ENCODE measurements around the gene P4HB.

P4HB gene

DNA sequence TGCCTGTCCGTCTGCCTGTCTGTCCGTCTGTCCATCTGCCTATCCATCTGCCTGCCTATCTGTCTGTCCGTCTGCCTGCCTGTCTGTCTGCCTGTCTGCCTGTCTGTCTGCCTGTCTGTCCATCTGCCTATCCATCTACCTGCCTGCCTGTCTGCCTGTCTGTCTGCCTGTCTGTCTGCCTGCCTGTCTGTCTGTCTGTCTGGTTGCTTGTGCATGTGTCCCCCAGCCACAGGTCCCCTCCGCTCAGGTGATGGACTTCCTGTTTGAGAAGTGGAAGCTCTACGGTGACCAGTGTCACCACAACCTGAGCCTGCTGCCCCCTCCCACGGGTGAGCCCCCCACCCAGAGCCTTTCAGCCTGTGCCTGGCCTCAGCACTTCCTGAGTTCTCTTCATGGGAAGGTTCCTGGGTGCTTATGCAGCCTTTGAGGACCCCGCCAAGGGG is 50.8 kb downstream of the P4HB start:
- Mint-ChIP-seq H3K4me3 (no peak overlapping the region), H3K27me3 (peaks cover 7% of the 10 kb centered on the region), H3K36me3 (no peaks in the 10 kb centered on the region), H3K4me1 (ENCODE audit: low read depth) (no peaks in the 10 kb centered on the region), H3K9me3 (ENCODE audit: low read depth) (no peaks in the 10 kb centered on the region), H3K27ac (no peak overlapping the region)

DNA sequence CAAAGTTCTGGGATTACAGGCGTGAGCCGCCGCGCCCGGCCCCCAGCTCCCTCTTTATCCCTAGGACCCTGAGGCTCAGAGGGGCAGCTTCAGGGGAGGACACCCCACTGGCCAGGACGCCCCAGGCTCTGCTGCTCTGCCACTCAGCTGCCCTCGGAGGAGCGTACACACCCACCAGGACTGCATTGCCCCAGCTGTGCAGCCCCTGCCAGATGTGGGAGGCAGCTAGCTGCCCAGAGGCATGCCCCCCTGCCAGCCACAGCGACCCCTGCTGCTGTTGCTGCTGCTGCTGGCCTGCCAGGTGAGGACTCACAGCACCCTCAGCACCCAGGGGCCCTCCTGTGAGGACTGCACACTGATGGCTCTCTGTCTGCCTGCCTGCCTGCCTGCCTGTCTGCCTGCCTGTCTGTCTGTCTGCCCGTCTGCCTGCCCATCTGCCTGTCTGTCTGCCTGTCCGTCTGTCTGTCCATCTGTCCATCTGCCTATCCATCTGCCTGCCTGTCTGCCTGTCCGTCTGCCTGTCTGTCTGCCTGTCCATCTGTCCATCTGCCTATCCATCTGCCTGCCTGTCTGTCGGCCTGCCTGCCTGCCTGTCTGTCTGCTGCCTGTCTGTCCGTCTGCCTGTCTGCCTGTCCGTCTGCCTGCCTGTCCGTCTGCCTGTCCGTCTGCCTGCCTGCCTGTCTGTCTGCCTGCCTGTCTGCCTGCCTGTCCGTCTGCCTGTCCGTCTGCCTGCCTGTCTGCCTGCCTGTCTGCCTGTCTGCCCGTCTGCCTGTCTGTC is 51.4 kb downstream of the P4HB start:
- peaks cover 7% of the 10 kb centered on the region for H3K27me3 Mint-ChIP-seq
- no peaks in the 10 kb centered on the region for H3K36me3 Mint-ChIP-seq
- H3K4me1 Mint-ChIP-seq (ENCODE audit: low read depth): no peaks in the 10 kb centered on the region
- H3K4me3 Mint-ChIP-seq: no peak overlapping the region
- no peaks in the 10 kb centered on the region for H3K9me3 Mint-ChIP-seq (ENCODE audit: low read depth)
- no peak overlapping the region for H3K27ac Mint-ChIP-seq

- H3K27me3 Mint-ChIP-seq: peaks cover 10% of the 10 kb centered on the region
- H3K4me3 Mint-ChIP-seq: no peak overlapping the region
- H3K36me3 Mint-ChIP-seq: no peaks in the 10 kb centered on the region
- H3K27ac Mint-ChIP-seq: no peak overlapping the region
- no peaks in the 10 kb centered on the region for H3K9me3 Mint-ChIP-seq (ENCODE audit: low read depth)
- H3K4me1 Mint-ChIP-seq (ENCODE audit: low read depth): peaks cover 4% of the 10 kb centered on the region
Observed at GRCh38 chr17:81807839-81808238, 52.5 kb downstream of the P4HB start.

DNA sequence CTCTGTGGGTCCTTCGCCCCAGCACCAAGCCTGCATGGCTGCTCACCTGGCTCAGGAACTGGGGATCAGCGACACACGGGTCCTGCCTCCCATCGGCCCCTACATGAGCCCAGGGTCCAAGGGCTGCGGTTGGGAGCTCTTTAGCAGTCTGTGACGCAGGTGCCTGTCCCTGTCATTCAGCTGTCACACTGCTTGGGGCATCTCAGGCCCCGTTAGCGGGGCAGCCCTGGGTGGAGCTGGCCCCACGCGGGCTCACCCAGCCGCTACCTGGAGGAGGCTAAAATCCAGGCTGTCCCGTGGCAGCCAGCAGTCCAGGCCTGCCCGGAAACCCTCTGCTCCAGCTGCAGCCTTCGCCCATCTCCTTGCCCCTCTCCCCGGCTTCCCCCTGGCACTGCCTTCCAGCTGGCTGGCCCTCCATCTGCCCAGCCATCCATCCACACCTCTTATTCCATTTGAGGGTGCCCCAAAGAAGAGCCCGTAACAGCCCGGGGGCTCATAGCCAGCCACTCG is 53.1 kb downstream of the P4HB start:
- no peak overlapping the region for H3K27ac Mint-ChIP-seq
- H3K36me3 Mint-ChIP-seq: no peaks in the 10 kb centered on the region
- no peaks in the 10 kb centered on the region for H3K9me3 Mint-ChIP-seq (ENCODE audit: low read depth)
- H3K4me1 Mint-ChIP-seq (ENCODE audit: low read depth): peaks cover 9% of the 10 kb centered on the region
- H3K4me3 Mint-ChIP-seq: no peak overlapping the region
- H3K27me3 Mint-ChIP-seq: peaks cover 15% of the 10 kb centered on the region

DNA sequence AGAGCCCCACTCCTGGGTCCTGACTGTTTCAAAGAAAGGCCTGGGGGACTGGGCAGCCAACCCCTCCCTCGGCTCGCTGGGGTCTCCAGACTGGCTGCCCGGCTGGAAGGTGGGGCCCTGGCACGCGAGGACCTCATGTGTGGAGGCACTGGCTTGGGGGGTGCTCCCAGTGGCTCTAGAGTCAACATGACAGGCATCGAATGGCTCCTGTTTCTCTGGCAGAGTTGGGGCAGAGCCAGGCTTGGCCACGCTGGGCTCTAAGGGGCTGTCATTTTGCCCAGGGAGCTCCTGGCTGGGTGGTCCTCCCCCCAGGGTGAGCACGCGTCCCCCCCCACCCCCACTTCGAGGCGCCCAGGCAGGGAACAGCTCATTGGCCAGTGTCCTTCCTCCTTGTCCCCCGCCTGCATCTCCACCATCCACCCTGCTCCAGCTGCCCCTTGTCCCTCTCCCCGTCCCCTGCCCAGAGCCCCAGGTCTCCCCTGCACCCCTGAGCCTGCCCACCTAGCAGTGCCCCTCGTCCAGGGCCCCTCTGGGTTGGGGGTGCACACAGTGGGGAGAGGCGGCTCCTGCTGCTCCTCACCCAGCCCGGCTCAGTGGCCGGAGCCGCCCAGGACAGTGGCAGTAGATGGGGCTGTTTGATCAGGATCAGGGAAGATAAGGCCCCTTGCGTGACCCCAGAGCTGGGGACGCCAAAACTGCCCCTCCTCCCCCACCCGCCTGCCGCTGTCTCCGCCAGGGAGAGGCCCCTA is 53.7 kb downstream of the P4HB start:
- H3K36me3 Mint-ChIP-seq: no peaks in the 10 kb centered on the region
- H3K4me3 Mint-ChIP-seq: no peak overlapping the region
- H3K27ac Mint-ChIP-seq: no peak overlapping the region
- peaks cover 19% of the 10 kb centered on the region for H3K27me3 Mint-ChIP-seq
- peaks cover 9% of the 10 kb centered on the region for H3K4me1 Mint-ChIP-seq (ENCODE audit: low read depth)
- H3K9me3 Mint-ChIP-seq (ENCODE audit: low read depth): no peaks in the 10 kb centered on the region

DNA sequence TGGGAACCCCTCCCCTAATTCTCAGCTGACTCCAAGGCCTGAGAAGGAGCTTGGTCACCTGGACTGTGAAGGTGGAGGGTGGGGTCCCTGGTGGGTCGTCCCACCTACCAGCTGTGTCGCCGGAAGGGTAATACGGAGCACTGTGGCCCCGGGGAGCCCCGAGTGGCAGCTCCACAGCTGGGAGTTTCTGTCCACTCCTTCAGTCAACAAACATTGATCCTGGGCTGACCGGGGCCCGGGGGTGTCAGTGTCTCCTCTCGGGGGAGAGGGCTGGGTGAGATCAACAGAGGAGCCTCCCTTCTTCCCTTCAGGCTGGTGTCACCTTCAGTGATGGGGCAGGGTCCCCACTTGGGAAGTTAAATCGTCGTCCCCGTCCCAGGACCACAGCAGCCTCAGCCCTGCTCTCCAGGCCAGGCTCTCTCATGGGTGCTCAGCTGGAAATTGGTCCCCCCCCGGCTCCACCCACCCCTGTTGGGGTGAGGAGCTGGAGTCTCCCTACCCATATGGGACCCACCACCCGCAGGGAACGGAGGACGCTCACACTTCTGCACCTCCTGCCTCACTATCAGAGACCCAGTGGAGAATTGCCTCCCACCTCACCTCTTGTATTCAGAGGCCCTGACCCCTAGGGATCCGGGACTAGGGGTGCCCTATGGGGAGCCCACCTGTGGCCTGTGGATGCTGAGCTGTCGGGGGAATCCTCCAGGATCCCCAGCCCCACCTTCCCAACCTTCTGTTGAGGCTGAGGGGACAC is 54.5 kb downstream of the P4HB start:
- no peaks in the 10 kb centered on the region for H3K36me3 Mint-ChIP-seq
- H3K4me1 Mint-ChIP-seq (ENCODE audit: low read depth): peaks cover 9% of the 10 kb centered on the region
- H3K9me3 Mint-ChIP-seq (ENCODE audit: low read depth): no peaks in the 10 kb centered on the region
- no peak overlapping the region for H3K4me3 Mint-ChIP-seq
- H3K27ac Mint-ChIP-seq: no peak overlapping the region
- peaks cover 21% of the 10 kb centered on the region for H3K27me3 Mint-ChIP-seq

DNA sequence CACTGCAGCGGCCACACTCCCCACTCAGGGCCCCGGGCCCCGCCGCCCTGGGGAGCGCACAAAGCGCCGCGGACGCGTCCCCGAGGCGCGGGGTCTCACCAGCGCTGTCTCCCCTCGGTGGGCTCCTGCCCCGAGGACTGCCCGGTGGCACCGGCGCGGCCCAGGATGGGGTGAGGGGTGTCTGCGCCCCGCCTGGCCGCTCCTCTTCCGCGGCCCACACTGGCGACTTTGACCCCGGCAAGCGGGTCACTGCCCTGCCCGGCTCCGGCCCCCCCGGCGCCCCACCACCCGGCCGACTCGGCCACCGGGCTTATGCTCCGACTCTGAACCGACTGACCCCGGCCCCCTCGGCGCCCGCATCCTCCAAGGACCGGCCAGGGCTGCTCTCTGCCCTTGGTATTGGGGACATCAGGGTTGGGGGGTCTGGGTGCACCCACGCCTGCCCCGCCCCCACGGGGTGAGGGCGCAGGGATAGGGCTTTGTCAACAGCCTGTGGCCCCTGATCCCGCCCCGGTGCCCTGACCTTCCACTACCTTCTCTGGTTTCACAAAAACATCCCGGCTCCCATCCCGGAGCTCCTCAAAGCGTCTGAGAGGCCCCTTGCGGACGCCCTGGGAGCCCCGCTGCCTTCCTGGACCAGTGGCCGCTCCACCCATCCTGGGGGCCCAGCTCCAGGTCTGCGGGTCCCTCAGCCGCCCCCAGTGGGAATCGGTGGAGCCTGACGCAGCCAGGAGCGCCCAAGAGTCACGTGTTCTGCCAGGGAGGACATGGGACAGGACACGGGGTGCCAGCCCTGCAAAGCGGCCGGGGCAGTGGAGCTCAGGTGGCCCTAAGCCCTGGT is 55.6 kb downstream of the P4HB start:
- H3K27me3 Mint-ChIP-seq: peaks cover 18% of the 10 kb centered on the region

DNA sequence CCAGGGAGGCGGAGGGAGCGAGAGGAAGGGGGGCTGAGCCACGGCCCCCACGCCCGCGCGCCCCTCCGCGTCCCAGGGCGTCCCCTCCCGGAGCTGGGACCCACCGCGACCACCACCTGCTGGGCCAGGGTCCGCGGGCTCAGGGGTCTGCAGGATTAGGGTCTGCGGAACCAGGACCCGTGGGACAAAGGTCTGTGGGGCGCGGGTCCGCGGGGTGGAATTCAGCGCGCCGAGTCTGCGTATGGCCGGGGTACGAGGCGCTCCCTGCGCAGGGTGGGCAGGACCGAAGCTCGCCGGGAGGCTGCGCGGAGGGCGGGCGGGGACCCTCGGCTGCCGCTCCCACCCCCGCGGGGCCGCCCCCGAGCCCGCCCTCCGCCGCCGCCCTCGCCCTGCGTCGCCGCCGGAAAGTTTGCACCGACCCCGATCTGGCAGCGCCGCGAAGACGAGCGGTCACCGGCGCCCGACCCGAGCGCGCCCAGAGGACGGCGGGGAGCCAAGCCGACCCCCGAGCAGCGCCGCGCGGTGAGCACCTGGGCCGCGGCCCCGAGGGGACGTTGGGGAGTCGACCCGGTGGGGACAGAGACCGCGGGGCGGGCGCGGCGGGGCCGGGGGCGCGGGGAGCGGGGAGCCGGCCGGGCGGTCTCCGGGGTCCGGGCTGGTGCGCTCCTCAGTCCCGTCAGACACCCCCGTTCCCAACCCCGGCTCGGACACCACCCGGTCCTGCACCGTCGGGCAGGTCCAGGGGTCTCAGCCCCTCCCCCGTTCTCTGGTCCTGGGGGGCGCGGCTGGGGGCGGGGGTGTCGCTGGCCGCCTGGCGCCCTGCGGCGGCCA is 56.4 kb downstream of the P4HB start, which contains the start of gene GCGR:
GCGR (plus strand) TSS at position 423 of the 831 bp plus-strand sequence. CDS start 4,869 bp downstream, outside the sequence.
- Mint-ChIP-seq H3K27me3 (peaks cover 14% of the 10 kb centered on the region), H3K9me3 (ENCODE audit: low read depth) (no peaks in the 10 kb centered on the region), H3K36me3 (no peaks in the 10 kb centered on the region), H3K4me1 (ENCODE audit: low read depth) (peaks cover 9% of the 10 kb centered on the region), H3K4me3 (peak within 1 kb of the TSS; percentile 51), H3K27ac (no peak within 1 kb of the TSS)

More for the DNA sequence above, 55.6 kb downstream of the P4HB start:
- peak overlapping the region; percentile 27 for H3K4me3 Mint-ChIP-seq
- no peaks in the 10 kb centered on the region for H3K9me3 Mint-ChIP-seq (ENCODE audit: low read depth)
- H3K36me3 Mint-ChIP-seq: no peaks in the 10 kb centered on the region
- H3K27ac Mint-ChIP-seq: no peak overlapping the region
- H3K4me1 Mint-ChIP-seq (ENCODE audit: low read depth): peaks cover 9% of the 10 kb centered on the region

DNA sequence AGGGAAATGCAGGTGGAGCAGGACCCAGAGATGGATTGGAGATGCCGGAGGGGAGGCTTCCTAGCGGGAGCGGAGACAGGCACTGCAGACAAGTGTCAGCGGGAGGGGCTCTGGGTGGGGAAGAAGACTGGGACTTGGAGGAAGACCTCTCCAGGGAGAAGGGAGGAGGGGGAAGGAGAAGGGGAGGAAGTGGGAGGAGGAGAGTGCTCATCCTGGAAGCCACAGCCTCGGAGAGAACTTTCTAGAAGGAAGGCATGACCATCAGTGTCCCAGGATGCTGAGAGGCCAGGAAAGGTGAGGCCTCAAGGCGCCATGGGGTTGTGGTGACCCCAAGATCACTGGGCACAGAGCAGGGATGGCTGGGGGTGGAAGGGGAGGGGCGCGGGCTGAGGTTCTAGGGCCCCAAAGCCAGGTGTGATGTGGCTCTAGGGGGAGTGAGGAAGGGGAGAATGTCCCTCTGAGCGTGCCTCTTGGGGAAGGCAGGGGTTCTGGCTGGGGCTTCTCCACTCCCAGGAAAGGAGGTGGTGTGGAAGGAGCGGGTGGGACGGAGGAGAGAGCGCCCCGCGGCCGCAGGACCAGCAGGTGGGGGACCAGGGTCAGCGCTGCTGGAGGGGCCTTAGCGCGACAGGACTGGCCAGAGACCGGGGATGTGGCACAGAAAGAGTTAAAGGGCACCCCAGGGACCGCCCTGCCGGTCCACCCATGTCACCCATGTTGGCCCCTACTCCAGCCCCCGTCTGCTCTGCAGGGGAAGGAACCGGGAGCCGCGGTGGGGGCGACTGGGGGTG is 57.3 kb downstream of the P4HB start:
- Mint-ChIP-seq H3K4me1 (ENCODE audit: low read depth) (peaks cover 9% of the 10 kb centered on the region), H3K4me3 (peak overlapping the region; percentile 51), H3K27ac (no peak overlapping the region), H3K36me3 (no peaks in the 10 kb centered on the region), H3K9me3 (ENCODE audit: low read depth) (no peaks in the 10 kb centered on the region), H3K27me3 (peaks cover 14% of the 10 kb centered on the region)

GRCh38 chr17:81802048-81802758 is 58.1 kb downstream of the P4HB start:
- H3K9me3 Mint-ChIP-seq (ENCODE audit: low read depth): no peaks in the 10 kb centered on the region
- H3K4me1 Mint-ChIP-seq (ENCODE audit: low read depth): peaks cover 9% of the 10 kb centered on the region
- H3K36me3 Mint-ChIP-seq: no peaks in the 10 kb centered on the region
- peaks cover 14% of the 10 kb centered on the region for H3K27me3 Mint-ChIP-seq
- no peak overlapping the region for H3K4me3 Mint-ChIP-seq
- H3K27ac Mint-ChIP-seq: no peak overlapping the region

DNA sequence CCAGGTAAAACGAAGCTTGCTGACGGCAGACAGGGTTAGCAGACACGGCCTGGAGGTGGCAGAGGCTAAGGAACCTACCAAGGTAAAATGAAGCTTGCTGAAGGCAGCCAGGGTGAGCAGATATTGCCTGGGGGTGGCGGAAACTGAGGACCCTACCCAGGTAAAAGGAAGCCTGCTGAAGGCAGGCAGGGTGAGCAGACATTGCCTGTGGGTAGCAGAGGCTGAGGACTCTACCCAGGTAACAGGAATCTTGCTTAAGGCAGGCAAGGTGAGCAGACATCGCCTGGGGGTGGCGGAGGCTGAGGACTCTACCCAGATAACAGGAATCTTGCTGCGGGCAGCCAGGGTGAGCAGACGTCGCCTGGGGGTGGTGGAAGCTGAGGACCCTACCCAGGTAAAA is 59.0 kb downstream of the P4HB start:
- peaks cover 9% of the 10 kb centered on the region for H3K4me1 Mint-ChIP-seq (ENCODE audit: low read depth)
- H3K27ac Mint-ChIP-seq: no peak overlapping the region
- peaks cover 14% of the 10 kb centered on the region for H3K27me3 Mint-ChIP-seq
- H3K4me3 Mint-ChIP-seq: no peak overlapping the region
- no peaks in the 10 kb centered on the region for H3K9me3 Mint-ChIP-seq (ENCODE audit: low read depth)
- no peaks in the 10 kb centered on the region for H3K36me3 Mint-ChIP-seq

- no peaks in the 10 kb centered on the region for H3K27me3 Mint-ChIP-seq
- no peak overlapping the region for H3K27ac Mint-ChIP-seq
- H3K4me1 Mint-ChIP-seq (ENCODE audit: low read depth): no peaks in the 10 kb centered on the region
- H3K9me3 Mint-ChIP-seq (ENCODE audit: low read depth): no peaks in the 10 kb centered on the region
- no peaks in the 10 kb centered on the region for H3K36me3 Mint-ChIP-seq
- H3K4me3 Mint-ChIP-seq: no peak overlapping the region
Observed at GRCh38 chr17:81794509-81794908, 65.8 kb downstream of the P4HB start.
